PFSK-1 (cell line): ENCODE measurements around the gene MTG1.

Experiments used
- FOXP2 ChIP-seq: optimal IDR thresholded peaks from 2 replicates; pipeline ENCODE3; 2011; ENCODE audit warnings: borderline replicate concordance, control low read depth, inconsistent platforms; ENCODE audit not compliant: insufficient read depth; ENCODE audit errors: extremely low read length, extremely low read depth
- POLR2AphosphoS5 ChIP-seq: IDR thresholded peaks from 2 replicates; pipeline ENCODE4 v1.6.1; 2012; ENCODE audit warnings: low read depth, mild to moderate bottlenecking, control low read depth, low read length, moderate library complexity
- TF ChIP-seq, protein P1 (sequence below), 2 experiments: IDR thresholded peaks; 2 replicates each; pipeline versions ENCODE4 v1.6.1 to v1.8.0; 2011 to 2012; ENCODE audit warnings: low read depth in 2 of 2, low read length in 2 of 2, control low read depth in 1 of 2, inconsistent platforms in 1 of 2, mild to moderate bottlenecking in 1 of 2, moderate library complexity in 1 of 2; ENCODE audit not compliant: insufficient read depth in 1 of 2

GRCh38 chr10:133465950-133466474 lies 72.1 kb downstream of the MTG1 start:
- TF ChIP-seq, protein P1, sequence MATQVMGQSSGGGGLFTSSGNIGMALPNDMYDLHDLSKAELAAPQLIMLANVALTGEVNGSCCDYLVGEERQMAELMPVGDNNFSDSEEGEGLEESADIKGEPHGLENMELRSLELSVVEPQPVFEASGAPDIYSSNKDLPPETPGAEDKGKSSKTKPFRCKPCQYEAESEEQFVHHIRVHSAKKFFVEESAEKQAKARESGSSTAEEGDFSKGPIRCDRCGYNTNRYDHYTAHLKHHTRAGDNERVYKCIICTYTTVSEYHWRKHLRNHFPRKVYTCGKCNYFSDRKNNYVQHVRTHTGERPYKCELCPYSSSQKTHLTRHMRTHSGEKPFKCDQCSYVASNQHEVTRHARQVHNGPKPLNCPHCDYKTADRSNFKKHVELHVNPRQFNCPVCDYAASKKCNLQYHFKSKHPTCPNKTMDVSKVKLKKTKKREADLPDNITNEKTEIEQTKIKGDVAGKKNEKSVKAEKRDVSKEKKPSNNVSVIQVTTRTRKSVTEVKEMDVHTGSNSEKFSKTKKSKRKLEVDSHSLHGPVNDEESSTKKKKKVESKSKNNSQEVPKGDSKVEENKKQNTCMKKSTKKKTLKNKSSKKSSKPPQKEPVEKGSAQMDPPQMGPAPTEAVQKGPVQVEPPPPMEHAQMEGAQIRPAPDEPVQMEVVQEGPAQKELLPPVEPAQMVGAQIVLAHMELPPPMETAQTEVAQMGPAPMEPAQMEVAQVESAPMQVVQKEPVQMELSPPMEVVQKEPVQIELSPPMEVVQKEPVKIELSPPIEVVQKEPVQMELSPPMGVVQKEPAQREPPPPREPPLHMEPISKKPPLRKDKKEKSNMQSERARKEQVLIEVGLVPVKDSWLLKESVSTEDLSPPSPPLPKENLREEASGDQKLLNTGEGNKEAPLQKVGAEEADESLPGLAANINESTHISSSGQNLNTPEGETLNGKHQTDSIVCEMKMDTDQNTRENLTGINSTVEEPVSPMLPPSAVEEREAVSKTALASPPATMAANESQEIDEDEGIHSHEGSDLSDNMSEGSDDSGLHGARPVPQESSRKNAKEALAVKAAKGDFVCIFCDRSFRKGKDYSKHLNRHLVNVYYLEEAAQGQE (IDR thresholded peaks at IDR 0.05; ENCODE audit: insufficient read depth in 1 of 2, low read depth in 2 of 2, low read length in 2 of 2), result no peak
- TF ChIP-seq POLR2AphosphoS5 (no peak), FOXP2 (no peak)
